ENCODE results near the gene MGMT.

The MGMT gene

GRCh38 chr10:129517680-129518057 lies 50.6 kb downstream of the MGMT start:
- in situ Hi-C loops (cut with MboI; ENCODE audit: low sequenced_read_pairs), result no loop called here

GRCh38 chr10:129518793-129519192 lies 51.8 kb downstream of the MGMT start:
- in situ Hi-C loops (cut with MboI; ENCODE audit: low sequenced_read_pairs), result no loop called here

- in situ Hi-C loops (cut with MboI; ENCODE audit: low sequenced_read_pairs), result no loop called here
Measured at GRCh38 chr10:129520440-129521080, 53.5 kb downstream of the MGMT start.

- in situ Hi-C loops (cut with MboI; ENCODE audit: low sequenced_read_pairs), result no loop called here
Measured at GRCh38 chr10:129521161-129522025, 54.4 kb downstream of the MGMT start.

- in situ Hi-C loops (cut with MboI; ENCODE audit: low sequenced_read_pairs), result no loop called here
Measured at GRCh38 chr10:129522041-129522585, 55.1 kb downstream of the MGMT start.

- in situ Hi-C loops (cut with MboI; ENCODE audit: low sequenced_read_pairs), result no loop called here
Measured at GRCh38 chr10:129523031-129523722, 56.1 kb downstream of the MGMT start.

- in situ Hi-C loops (cut with MboI; ENCODE audit: low sequenced_read_pairs), result no loop called here
Measured at GRCh38 chr10:129523723-129524316, 56.8 kb downstream of the MGMT start.

GRCh38 chr10:129524936-129525335 lies 57.9 kb downstream of the MGMT start:
- in situ Hi-C loops (cut with MboI; ENCODE audit: low sequenced_read_pairs), result no loop called here

GRCh38 chr10:129525401-129525801 lies 58.4 kb downstream of the MGMT start:
- in situ Hi-C loops (cut with MboI; ENCODE audit: low sequenced_read_pairs), result no loop called here

GRCh38 chr10:129526943-129527342 lies 59.9 kb downstream of the MGMT start:
- in situ Hi-C loops (cut with MboI; ENCODE audit: low sequenced_read_pairs), result no loop called here

GRCh38 chr10:129528376-129528978 lies 61.4 kb downstream of the MGMT start:
- in situ Hi-C loops (cut with MboI; ENCODE audit: low sequenced_read_pairs), result no loop called here

- in situ Hi-C loops (cut with MboI; ENCODE audit: low sequenced_read_pairs), result no loop called here
Measured at GRCh38 chr10:129530581-129530980, 63.5 kb downstream of the MGMT start.

- in situ Hi-C loops (cut with MboI; ENCODE audit: low sequenced_read_pairs), result no loop called here
Measured at GRCh38 chr10:129531195-129531968, 64.3 kb downstream of the MGMT start.

- in situ Hi-C loops (cut with MboI; ENCODE audit: low sequenced_read_pairs), result no loop called here
Measured at GRCh38 chr10:129531969-129532660, 65.1 kb downstream of the MGMT start.

- in situ Hi-C loops (cut with MboI; ENCODE audit: low sequenced_read_pairs), result no loop called here
Measured at GRCh38 chr10:129532838-129533237, 65.8 kb downstream of the MGMT start.

- in situ Hi-C loops (cut with MboI; ENCODE audit: low sequenced_read_pairs), result no loop called here
Measured at GRCh38 chr10:129533281-129533680, 66.2 kb downstream of the MGMT start.

GRCh38 chr10:129534826-129535225 lies 67.8 kb downstream of the MGMT start:
- in situ Hi-C loops (cut with MboI; ENCODE audit: low sequenced_read_pairs), result no loop called here

- in situ Hi-C loops (cut with MboI; ENCODE audit: low sequenced_read_pairs), result no loop called here
Measured at GRCh38 chr10:129536336-129536735, 69.3 kb downstream of the MGMT start.

- in situ Hi-C loops (cut with MboI; ENCODE audit: low sequenced_read_pairs), result no loop called here
Measured at GRCh38 chr10:129537151-129537550, 70.1 kb downstream of the MGMT start.
